ENCODE measurements around the gene GTF2H2C.
"Not testable (repeated sequence)": the region's sequence is repeated elsewhere in the genome, so short reads cannot be mapped to it uniquely, and the experiment has no call there.

The GTF2H2C gene

GRCh38 chr5:69559908-69560330 is at the start of gene GTF2H2C:
Gene GTF2H2C, plus strand, starts transcription at chr5:69560191. Its CDS starts 4,942 bp downstream, at chr5:69565133.
- DNase-seq = peak; percentile 76

- DNase-seq = no peak
Observed at GRCh38 chr5:69510694-69511093, 49.3 kb upstream of the GTF2H2C start.

DNA sequence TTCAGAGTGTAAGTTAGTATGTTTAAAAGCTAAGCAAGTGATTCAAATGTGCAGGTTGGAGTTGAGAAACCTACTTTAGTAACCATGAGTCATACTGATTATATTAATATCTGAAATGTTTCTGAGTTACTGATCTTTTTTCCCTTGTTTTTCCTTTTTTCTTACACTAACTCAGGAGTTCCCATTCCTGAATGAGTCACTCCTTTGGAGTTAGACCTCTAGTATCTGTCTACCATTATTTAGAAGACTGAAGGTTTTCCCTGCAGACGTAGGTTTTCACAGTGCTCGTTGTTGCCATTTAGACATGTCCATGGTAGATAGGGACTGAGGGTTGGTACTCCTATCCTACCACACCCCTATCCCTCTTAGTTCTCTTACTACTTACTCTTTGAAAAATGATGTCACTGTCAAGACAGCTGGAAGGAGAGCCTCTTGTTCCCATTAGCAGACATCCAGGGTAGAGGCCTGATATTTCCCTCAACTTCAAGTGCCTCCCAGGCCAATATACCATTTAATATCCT is 47.2 kb upstream of the GTF2H2C start:
- no peak for DNase-seq

GRCh38 chr5:69515570-69515969 is 44.4 kb upstream of the GTF2H2C start:
- not testable (repeated sequence) for DNase-seq

DNA sequence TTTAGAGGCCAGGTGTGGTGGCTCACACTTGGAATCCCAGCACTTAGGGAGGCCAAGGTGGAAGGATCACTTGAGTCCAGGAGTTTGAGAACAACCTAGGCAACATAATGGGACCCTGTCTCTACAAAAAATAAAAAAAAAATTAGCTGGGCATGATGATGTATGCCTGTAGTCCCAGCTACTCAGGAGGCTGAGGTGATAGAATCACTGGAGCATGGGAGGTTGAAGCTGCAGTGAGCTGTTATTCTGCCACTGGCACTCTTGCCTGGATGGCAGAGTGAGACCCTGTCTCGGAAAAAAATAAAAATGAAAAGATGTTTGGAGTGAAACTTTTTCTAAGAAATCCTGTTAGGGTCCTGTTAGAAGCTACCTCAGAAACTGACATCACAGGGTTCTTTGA is 43.2 kb upstream of the GTF2H2C start:
- DNase-seq = no peak

GRCh38 chr5:69517763-69518212 is 42.2 kb upstream of the GTF2H2C start:
- DNase-seq = no peak

DNA sequence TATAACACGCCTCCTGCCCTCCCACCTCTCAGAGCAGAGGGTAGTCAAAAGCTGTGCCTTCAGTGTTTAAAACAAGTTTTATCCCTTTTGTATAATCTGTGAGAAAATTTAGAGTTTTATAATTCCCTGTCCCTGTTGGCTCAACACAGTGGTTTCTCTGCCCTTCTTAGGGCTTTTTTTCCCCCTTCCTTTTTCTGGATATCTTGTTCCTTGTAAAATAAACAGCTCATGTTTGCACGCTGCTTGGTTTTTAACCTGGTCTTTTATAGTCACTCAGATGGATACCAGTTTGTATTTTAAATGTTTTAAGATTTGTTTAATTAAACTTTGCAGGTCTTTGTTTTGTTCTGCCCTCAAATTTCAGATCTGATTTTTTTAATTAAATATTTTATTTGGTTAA is 40.7 kb upstream of the GTF2H2C start:
- DNase-seq = no peak

DNA sequence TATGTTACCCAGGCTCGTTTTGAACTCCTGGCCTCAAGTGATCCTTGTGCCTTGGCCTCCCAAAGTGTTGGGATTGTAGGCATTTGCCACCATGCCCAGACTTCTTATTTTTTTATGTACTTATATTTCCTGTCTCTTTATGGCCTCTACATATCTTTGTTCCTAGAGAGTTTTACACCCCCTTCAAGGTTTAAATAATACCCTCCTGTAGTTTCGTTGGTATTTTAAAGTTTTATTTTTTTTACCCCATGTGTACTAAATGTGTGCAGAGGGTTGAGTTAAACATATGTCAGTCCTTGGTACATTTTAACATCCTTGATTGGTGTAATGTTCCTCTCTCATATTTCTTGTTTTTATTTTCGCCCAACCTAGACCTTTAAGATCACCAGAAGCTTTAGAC is 38.0 kb upstream of the GTF2H2C start:
- no peak for DNase-seq

DNA sequence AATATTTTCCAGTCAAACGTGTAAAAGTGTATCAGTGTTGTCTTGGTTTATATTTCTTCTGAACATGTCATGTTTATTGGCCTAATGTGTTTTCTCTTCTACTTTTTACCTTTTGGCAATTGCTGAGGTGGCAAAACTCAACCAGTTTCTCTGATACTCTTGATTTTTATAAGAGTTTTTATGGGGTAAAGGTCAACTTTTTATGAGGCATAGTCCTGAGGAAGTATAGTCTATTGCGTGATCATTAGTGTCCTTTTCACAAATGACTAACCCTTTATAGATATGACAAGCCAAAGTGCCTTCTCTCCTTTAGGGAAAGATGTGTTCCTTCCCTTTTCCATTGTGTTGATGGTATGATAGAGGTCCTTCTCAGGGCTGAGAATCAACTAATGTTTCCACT is 34.5 kb upstream of the GTF2H2C start:
- no peak for DNase-seq

DNA sequence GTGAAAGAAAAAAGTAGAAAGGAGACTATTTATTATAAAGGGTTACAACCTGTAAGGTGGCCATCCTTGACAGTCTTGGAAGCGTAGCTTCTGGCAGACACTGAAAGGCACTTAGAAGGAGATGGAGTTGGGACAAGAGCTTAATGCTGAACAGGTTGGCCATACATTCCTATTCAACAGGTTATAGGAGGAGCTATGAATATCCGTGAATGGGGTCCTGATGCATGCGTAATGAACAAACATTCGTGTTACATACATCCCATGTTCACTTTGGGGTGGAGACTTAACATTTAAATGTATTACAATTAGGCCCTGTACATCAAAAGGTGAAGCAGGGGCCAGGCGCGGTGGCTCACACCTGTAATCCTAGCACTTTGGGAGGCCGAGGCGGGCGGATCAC is 33.3 kb upstream of the GTF2H2C start:
- DNase-seq = no peak

- DNase-seq = no peak
Observed at GRCh38 chr5:69527128-69527770, 32.7 kb upstream of the GTF2H2C start.

- DNase-seq = no peak
Observed at GRCh38 chr5:69528035-69528434, 32.0 kb upstream of the GTF2H2C start.

- DNase-seq = no peak
Observed at GRCh38 chr5:69528609-69529008, 31.4 kb upstream of the GTF2H2C start.

DNA sequence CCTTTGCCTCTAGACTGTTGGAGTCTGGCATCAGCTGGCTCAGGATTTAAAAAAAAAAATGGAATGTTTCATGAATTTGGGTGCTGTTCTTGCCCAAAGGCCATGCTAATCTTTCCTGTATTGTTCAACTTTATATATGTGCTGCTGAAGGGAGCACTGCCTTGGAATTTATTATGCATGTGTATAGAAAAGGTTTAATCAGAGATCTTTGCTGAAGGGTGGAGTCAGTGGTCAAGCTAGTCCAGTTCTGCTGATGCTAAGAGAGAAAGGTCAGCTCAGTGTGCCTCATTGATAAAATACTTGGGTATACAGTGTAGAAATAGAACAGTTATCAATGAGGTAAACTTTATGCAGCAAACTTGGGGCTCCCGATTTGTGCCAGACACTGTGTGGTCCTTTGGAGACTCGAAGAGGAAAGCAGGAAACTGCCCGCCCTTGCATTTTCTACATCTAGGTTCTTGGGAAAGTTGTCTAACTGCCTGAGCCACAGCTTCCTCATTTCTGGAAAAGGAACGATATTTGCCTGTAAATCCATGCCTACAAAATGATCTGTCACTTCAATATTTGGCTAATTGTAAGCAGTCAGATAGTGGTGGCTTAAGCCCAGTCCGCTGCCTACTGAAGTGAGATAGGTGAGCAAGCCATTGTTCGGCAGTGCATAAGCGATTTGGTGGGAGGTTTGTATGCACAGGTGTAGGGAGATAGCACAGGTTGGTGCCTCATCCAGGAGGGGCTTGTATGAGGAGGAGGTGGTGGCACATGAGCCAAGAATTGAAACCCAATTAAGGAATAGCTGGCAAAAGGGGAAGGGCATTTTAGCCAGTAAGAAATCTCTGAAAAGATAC is 29.2 kb upstream of the GTF2H2C start:
- DNase-seq = no peak

DNA sequence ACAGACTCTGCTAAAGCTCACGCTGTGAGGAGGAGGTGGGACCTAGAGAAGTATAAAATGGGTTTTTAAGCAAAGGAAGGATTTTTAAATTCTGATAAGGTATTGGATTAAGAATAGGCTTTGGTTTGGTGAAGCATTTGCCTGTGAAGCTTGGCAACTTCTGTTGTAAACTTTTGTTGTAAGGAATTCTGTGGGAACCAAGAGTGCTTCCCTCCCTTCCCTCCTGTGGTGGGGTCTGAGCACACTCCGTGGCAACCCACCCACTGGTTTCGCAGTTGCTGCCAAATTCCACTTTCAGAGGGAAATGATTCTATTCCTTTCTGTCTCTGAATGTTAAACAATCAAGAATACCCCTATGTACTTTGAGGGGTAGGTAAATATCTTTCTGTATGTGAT is 28.6 kb upstream of the GTF2H2C start:
- DNase-seq = no peak

- not testable (repeated sequence) for DNase-seq
Observed at GRCh38 chr5:69537911-69538310, 22.1 kb upstream of the GTF2H2C start.

GRCh38 chr5:69538735-69539134 is 21.3 kb upstream of the GTF2H2C start:
- DNase-seq = not testable (repeated sequence)

DNA sequence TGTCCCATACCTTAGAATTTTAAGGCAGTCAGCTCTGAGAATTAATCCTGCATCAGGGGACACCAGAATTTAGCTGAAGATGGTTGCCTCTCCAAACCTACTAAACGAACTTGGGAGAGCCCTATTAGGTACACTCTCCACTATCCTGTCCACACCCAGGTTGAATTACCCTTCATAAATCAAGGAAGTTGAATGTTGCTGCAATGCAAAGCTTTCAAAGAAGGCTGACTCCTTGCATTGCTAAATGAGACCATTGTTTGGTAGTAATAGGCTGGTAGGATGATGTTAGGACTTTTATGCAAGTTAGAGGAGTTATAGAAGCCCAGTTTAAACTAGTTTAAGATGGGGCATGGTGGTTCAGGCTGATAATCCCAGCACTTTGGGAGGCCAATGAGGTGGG is 18.6 kb upstream of the GTF2H2C start:
- DNase-seq = not testable (repeated sequence)

- DNase-seq = not testable (repeated sequence)
Observed at GRCh38 chr5:69542838-69543618, 17.0 kb upstream of the GTF2H2C start.

DNA sequence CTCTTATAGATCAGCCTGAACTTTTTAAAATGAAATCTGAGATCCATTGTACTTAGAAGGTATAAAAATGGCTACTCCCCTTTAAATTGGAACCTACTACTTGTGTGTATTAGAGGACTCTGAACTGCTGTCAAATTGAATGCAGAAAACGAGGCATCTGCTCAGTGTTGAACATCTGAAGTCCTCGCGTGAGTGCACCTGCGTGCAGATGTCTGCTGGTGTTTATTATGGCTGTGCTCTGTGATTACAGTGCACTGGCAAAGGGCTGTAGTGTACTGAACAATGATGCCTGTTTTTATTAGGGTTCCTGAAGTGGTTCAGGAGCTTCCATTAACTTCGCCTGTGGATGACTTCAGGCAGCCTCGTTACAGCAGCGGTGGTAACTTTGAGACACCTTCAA is 15.4 kb upstream of the GTF2H2C start:
- DNase-seq = not testable (repeated sequence)

- not testable (repeated sequence) for DNase-seq
Observed at GRCh38 chr5:69560587-69561431, 818 bp downstream of the GTF2H2C start.

DNA sequence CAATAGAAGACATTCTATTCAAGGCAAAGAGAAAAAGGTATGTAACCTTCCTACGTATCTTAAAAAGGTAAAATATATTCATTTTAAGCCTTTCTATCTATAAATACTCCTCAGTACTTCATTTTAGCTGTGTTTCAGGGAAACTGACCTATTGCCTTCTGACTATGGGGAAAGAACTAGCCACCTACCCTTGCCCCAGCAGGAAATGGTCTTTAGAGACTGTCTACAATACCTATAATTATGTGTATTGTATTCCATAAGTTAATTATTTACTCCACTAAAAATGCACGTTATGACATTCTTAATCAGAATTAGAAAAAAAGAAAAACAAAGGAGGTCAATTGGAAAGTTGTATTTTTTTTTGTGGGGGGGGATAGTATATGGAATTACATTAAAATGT is 6.2 kb downstream of the GTF2H2C start:
- not testable (repeated sequence) for DNase-seq
